Measurements from ENCODE around the gene CHST13. TPM values are rescaled to one million over a fixed set of nuclear protein-coding genes. Genes with fewer than 3 reads are reported as not detected.
A peak's percentile ranks its signal among the peaks of the same experiment; 100 is the strongest.

Gene CHST13
- total and polyA plus RNA-seq, 12 donors = 0.22 to 3.0 (median 0.67) TPM; not detected in 1

DNA sequence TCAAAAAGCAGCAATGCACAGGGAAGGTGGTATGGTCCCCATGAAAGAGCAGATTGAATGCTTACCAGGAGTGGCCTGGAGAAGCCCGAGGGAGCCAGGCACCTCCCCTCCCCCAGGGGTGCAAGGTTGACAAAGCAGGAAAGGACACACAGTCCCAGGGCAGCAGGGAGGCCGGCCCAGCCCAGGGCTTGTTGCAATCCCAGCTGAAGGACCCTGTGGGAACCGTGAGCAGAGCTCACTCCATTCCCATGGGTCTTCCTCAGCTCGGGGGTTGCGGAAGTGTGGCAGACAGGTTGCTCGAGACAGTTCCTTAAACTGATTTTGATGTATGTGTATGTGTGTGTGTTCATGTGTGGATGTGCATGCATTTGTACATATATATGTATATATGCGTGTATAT, 22.2 kb upstream of the CHST13 start:
- no peak overlapping the region for H3K27ac ChIP-seq
- no peaks in the 10 kb centered on the region for H3K36me3 ChIP-seq (replicated peaks in 1 of 2)
- 49 to 68% (median 61%) methylated on average over 5 to 7 of the region's 7 CpGs for WGBS, 4 donors
- H3K4me3 ChIP-seq = no peak overlapping the region
- TF ChIP-seq, protein P1, sequence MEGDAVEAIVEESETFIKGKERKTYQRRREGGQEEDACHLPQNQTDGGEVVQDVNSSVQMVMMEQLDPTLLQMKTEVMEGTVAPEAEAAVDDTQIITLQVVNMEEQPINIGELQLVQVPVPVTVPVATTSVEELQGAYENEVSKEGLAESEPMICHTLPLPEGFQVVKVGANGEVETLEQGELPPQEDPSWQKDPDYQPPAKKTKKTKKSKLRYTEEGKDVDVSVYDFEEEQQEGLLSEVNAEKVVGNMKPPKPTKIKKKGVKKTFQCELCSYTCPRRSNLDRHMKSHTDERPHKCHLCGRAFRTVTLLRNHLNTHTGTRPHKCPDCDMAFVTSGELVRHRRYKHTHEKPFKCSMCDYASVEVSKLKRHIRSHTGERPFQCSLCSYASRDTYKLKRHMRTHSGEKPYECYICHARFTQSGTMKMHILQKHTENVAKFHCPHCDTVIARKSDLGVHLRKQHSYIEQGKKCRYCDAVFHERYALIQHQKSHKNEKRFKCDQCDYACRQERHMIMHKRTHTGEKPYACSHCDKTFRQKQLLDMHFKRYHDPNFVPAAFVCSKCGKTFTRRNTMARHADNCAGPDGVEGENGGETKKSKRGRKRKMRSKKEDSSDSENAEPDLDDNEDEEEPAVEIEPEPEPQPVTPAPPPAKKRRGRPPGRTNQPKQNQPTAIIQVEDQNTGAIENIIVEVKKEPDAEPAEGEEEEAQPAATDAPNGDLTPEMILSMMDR (IDR thresholded peaks at IDR 0.05) = no peak
- TF ChIP-seq POLR2A (IDR thresholded peaks at IDR 0.05) = no peak
- intact Hi-C loops (cut with DNase I) = no loop called here
- H3K27me3 ChIP-seq = no peaks in the 10 kb centered on the region
- DNase-seq = peak in 1 of 7 donors; percentile 24
- no peaks in the 10 kb centered on the region for H3K4me1 ChIP-seq (replicated peaks in 1 of 2)
- no peaks in the 10 kb centered on the region for H3K9me3 ChIP-seq (replicated peaks in 1 of 3)

DNA sequence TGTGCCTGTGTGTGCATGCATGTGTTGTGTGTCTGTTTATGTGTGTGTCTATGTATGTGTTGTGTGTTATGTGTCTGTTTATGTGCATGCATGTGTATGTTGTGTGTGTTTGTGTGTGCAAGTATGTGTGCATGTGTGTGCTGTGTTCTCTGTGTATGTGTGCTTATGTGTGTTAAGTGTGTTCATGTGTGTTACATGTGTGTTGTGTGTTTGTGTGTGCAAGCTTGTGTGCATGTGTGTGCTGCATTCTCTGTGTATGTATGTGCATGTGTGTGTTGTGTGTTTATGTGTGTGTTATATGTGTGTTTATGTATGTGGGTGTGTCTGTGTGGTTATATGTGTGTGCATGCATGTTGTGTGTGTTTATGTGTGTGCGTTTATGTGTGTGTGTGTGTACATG, 21.3 kb upstream of the CHST13 start:
- WGBS, 4 donors = 78 to 100% (median 93%) methylated on average over 1 of the region's 1 CpG
- intact Hi-C loops (cut with DNase I) = no loop called here
- H3K27me3 ChIP-seq = no peaks in the 10 kb centered on the region

GRCh38 chr3:126503701-126504100, 20.3 kb upstream of the CHST13 start:
- Histone ChIP-seq H3K9me3 (replicated peaks in 1 of 3) (no peaks in the 10 kb centered on the region), H3K27me3 (no peaks in the 10 kb centered on the region), H3K27ac (no peak overlapping the region), H3K4me3 (no peak overlapping the region), H3K36me3 (replicated peaks in 1 of 2) (no peaks in the 10 kb centered on the region), H3K4me1 (replicated peaks in 1 of 2) (no peaks in the 10 kb centered on the region)
- intact Hi-C loops (cut with DNase I) = no loop called here
- WGBS, 4 donors = 83 to 89% (median 85%) methylated on average over 5 to 10 of the region's 10 CpGs
- TF ChIP-seq, protein P1 (IDR thresholded peaks at IDR 0.05) = no peak
- TF ChIP-seq POLR2A (IDR thresholded peaks at IDR 0.05) = no peak
- no peak for DNase-seq

More for the DNA sequence above, 21.3 kb upstream of the CHST13 start:
- Histone ChIP-seq H3K4me3 (no peak overlapping the region), H3K4me1 (replicated peaks in 1 of 2) (no peaks in the 10 kb centered on the region), H3K9me3 (replicated peaks in 1 of 3) (no peaks in the 10 kb centered on the region), H3K36me3 (replicated peaks in 1 of 2) (no peaks in the 10 kb centered on the region), H3K27ac (no peak overlapping the region)
- no peak for DNase-seq
- TF ChIP-seq POLR2A (IDR thresholded peaks at IDR 0.05) = no peak
- TF ChIP-seq, protein P1 (IDR thresholded peaks at IDR 0.05) = no peak

- Histone ChIP-seq H3K36me3 (replicated peaks in 1 of 2) (no peaks in the 10 kb centered on the region), H3K27me3 (no peaks in the 10 kb centered on the region), H3K9me3 (replicated peaks in 1 of 3) (no peaks in the 10 kb centered on the region), H3K4me1 (replicated peaks in 1 of 2) (no peaks in the 10 kb centered on the region), H3K27ac (no peak overlapping the region), H3K4me3 (no peak overlapping the region)
- no peak for DNase-seq
- intact Hi-C loops (cut with DNase I) = no loop called here
- 81 to 89% (median 87%) methylated on average over 1 to 9 of the region's 9 CpGs for WGBS, 4 donors
- TF ChIP-seq, protein P1 (IDR thresholded peaks at IDR 0.05) = no peak
- TF ChIP-seq POLR2A (IDR thresholded peaks at IDR 0.05) = no peak
These were observed 16.1 kb upstream of the CHST13 start for GRCh38 chr3:126507886-126508285.

Data from adrenal gland (tissue), 12 donors.